ENCODE results near the gene TRRAP.

GRCh38 chr7:98970805-98971204, 92.5 kb downstream of the TRRAP start:
- no peak for TF ChIP-seq POLR2A (IDR thresholded peaks at IDR 0.05)
- TF ChIP-seq CTCF (IDR thresholded peaks at IDR 0.05): no peak
- no peak for TF ChIP-seq EP300 (IDR thresholded peaks at IDR 0.05)
